SHP77 treated with DMSO at 0.1 percent for 48 hours (cell line): Measurements from ENCODE around the gene HOXD10.

Source experiments
- DNase-seq: peaks from one replicate; lab custom pipeline; 2025; lab: John Stamatoyannopoulos, UW

Gene HOXD10

DNA sequence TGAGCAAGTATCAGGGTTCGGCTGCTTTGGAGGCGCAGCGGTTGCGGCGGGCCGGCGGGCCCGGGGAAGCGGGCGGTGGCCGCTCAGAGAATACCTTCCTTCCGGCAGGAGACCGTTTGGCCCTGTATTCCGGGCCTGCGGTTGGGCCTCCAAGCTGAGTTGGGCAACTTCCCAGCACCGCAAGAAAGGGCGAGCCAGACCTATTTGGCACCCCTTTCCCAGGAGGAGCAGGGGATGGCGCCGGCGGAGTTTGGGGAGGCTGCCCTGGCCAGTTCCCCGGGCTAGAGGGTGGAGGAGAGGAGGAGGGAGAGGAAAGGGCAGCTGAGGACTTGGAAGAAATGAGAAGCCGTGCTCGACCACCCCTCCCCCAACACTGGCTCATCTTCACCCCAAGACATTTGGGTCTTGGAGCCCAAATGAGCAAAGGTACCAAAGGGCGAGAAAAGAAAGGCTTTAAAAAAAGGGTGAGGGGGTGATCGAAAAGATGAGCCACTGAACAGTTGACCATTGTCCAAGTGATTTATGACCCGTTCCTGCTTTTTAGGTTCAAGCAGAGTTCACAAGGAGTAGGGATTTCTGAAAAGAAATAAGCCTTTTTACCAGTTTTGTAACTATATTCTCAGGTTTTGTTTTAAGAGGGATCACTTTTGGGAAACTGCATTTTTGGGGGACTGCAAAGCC, 48.9 kb downstream of the HOXD10 start:
- no peak for DNase-seq

- no peak for DNase-seq
Measured at GRCh38 chr2:176166272-176166671, 49.7 kb downstream of the HOXD10 start.

DNA sequence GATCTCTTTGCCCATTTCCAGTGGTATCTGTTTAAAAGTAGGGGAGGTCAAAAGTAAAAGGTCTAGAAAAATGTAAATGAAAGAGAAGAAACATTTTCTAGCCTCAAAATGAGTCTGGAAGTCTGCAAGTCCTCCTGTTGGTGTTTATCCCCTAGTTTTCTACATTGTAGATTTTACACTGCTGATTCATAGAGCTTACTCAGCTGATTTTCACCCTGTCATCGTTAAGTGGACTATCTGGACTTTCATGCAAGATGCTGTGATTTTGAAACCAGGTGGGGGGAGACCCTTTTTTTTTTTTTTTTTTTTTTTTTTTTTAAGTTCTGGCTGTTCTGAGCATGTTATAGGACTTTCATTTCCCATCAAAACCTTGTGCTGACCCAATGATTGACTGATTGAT, 50.8 kb downstream of the HOXD10 start:
- no peak for DNase-seq

GRCh38 chr2:176169181-176169580, 52.6 kb downstream of the HOXD10 start:
- DNase-seq = no peak
